IMR-90 (cell line): Measurements from ENCODE around the gene EREG. TPM values are rescaled to one million over a fixed set of nuclear protein-coding genes. Genes with fewer than 3 reads are reported as not detected.

Experiments used
- ATAC-seq: fragments of 200-7000 bp; cut with Tn5 transposase; 2 replicates; pipeline ENCODE4 v1.9.1; 2020; ENCODE audit warnings: low read depth, mild to moderate bottlenecking, moderate library complexity
- BruUV-seq: library from RNA; stranded (reverse); fragments of 400-500 nt; replicated peaks from 2 replicates; lab custom pipeline; 2021; lab: Mats Ljungman, UMichigan
- CTCF ChIA-PET: fragments of 300-600 bp; formaldehyde crosslinking; extraction: SDS; loops from one replicate; lab custom pipeline; 2021; ENCODE audit warnings: antibody characterized with exemption; lab: Yijun Ruan, JAX
- POLR2A ChIA-PET: fragments of 300-600 bp; sonication (Branson Sonifier 250); formaldehyde crosslinking; loops from one replicate; lab custom pipeline; 2022; ENCODE audit warnings: antibody characterized with exemption; ENCODE audit not compliant: unreplicated experiment; lab: Charles Lee
- DNase-seq: peaks from one replicate; pipeline ENCODE4 v3.0.0; 2013
- H2AFZ ChIP-seq: replicated peaks from 2 replicates; pipeline ENCODE3; 2013; ENCODE audit warnings: low read length, mild to moderate bottlenecking; ENCODE audit not compliant: poor library complexity
- H2AK5ac ChIP-seq: 2 replicates; pipeline ENCODE4 v1.6.1; 2013; ENCODE audit warnings: low read depth, low read length, inconsistent platforms
- H2AK9ac ChIP-seq: replicated peaks from 2 replicates; pipeline ENCODE3; 2013; ENCODE audit warnings: mild to moderate bottlenecking, low read depth, low read length, moderate library complexity; ENCODE audit not compliant: poor library complexity
- H2BK120ac ChIP-seq: 2 replicates; pipeline ENCODE4 v1.6.1; 2013; ENCODE audit warnings: low read depth, low read length, inconsistent platforms
- H2BK15ac ChIP-seq: 3 replicates; pipeline ENCODE4 v1.6.1; 2013; ENCODE audit warnings: low read depth, low read length, inconsistent platforms
- H2BK20ac ChIP-seq: 2 replicates; pipeline ENCODE4 v1.6.1; 2013; ENCODE audit warnings: low read depth, mild to moderate bottlenecking, inconsistent platforms, low read length, moderate library complexity
- H2BK5ac ChIP-seq: 2 replicates; pipeline ENCODE4 v1.6.1; 2013; ENCODE audit warnings: mild to moderate bottlenecking, low read depth, low read length, inconsistent platforms; ENCODE audit not compliant: poor library complexity, severe bottlenecking
- H3K14ac ChIP-seq: replicated peaks from 2 replicates; pipeline ENCODE4 v1.6.1; 2013; ENCODE audit warnings: low read depth, low read length, inconsistent platforms
- H3K18ac ChIP-seq: 2 replicates; pipeline ENCODE4 v1.6.1; 2013; ENCODE audit warnings: low read depth, low read length, control low read depth
- H3K23ac ChIP-seq: 2 replicates; pipeline ENCODE4 v1.6.1; 2013; ENCODE audit warnings: low read depth, low read length, inconsistent platforms
- H3K27ac ChIP-seq: 2 replicates; pipeline ENCODE4 v1.5.1; 2013; ENCODE audit warnings: mild to moderate bottlenecking, control low read depth, low read length; ENCODE audit not compliant: insufficient read depth
- H3K27me3 ChIP-seq: 2 replicates; pipeline ENCODE4 v1.6.1; 2013; ENCODE audit warnings: low read length; ENCODE audit not compliant: control insufficient read depth, insufficient read depth
- H3K36me3 ChIP-seq: 2 replicates; pipeline ENCODE4 v1.6.1; 2013; ENCODE audit warnings: low read length, mixed read lengths; ENCODE audit not compliant: control insufficient read depth, insufficient read depth
- H3K4ac ChIP-seq: 2 replicates; pipeline ENCODE4 v1.6.1; 2013; ENCODE audit warnings: low read depth, low read length, inconsistent platforms
- H3K4me1 ChIP-seq: 2 replicates; pipeline ENCODE4 v1.6.1; 2013; ENCODE audit warnings: low read length, mixed read lengths; ENCODE audit not compliant: control insufficient read depth, insufficient read depth
- H3K4me2 ChIP-seq: 2 replicates; pipeline ENCODE4 v1.6.1; 2013; ENCODE audit warnings: low read depth, mild to moderate bottlenecking, control low read depth, low read length, moderate library complexity
- H3K4me3 ChIP-seq: 2 replicates; pipeline ENCODE4 v1.5.1; 2013; ENCODE audit warnings: low read depth, mild to moderate bottlenecking, control low read depth, low read length, moderate library complexity; ENCODE audit not compliant: insufficient read depth
- H3K56ac ChIP-seq: 2 replicates; pipeline ENCODE4 v1.6.1; 2013; ENCODE audit warnings: low read length, inconsistent platforms; ENCODE audit not compliant: insufficient read depth; ENCODE audit errors: extremely low read depth
- H3K79me1 ChIP-seq, 2 experiments: 2 replicates each; pipeline ENCODE4 v1.6.1; 2013; ENCODE audit warnings: low read length in 2 of 2, inconsistent platforms in 1 of 2, low read depth in 1 of 2
- H3K9ac ChIP-seq: 2 replicates; pipeline ENCODE4 v1.6.1; 2013; ENCODE audit warnings: low read depth, low read length, control low read depth
- H3K9me1 ChIP-seq: 2 replicates; pipeline ENCODE4 v1.6.1; 2013; ENCODE audit warnings: low read length, inconsistent platforms; ENCODE audit not compliant: insufficient read depth
- H3K9me3 ChIP-seq: 2 replicates; pipeline ENCODE4 v1.6.1; 2013; ENCODE audit warnings: low read length; ENCODE audit not compliant: control insufficient read depth, insufficient read depth
- H4K20me1 ChIP-seq: 2 replicates; pipeline ENCODE4 v1.6.1; 2013; ENCODE audit warnings: low read length, inconsistent platforms; ENCODE audit not compliant: insufficient read depth
- H4K5ac ChIP-seq: 2 replicates; pipeline ENCODE4 v1.6.1; 2013; ENCODE audit warnings: mild to moderate bottlenecking, low read depth, low read length, control low read depth
- H4K8ac ChIP-seq, 2 experiments: 2 replicates each; pipeline ENCODE4 v1.6.1; 2013; ENCODE audit warnings: low read depth in 2 of 2, low read length in 2 of 2, control low read depth in 1 of 2, inconsistent platforms in 1 of 2
- H4K91ac ChIP-seq: 2 replicates; pipeline ENCODE4 v1.6.1; 2013; ENCODE audit warnings: low read depth, low read length, inconsistent platforms; ENCODE audit not compliant: insufficient read depth
- CEBPB ChIP-seq: IDR thresholded peaks from 2 replicates; pipeline ENCODE4 v1.6.1; 2012; ENCODE audit warnings: low read depth, low read length, improper control_type of control experiment
- CHD1 ChIP-seq: IDR thresholded peaks from 2 replicates; pipeline ENCODE4 v1.6.1; 2012; ENCODE audit warnings: low read depth, low read length, improper control_type of control experiment
- ELK1 ChIP-seq: fragments of 150-350 bp; IDR thresholded peaks from 2 replicates; pipeline ENCODE4 v1.6.1; 2016; ENCODE audit warnings: low read depth, mild to moderate bottlenecking, low read length, moderate library complexity, borderline replicate concordance
- FOS ChIP-seq: fragments of 150-350 bp; IDR thresholded peaks from 2 replicates; pipeline ENCODE4 v1.6.1; 2016; ENCODE audit warnings: low read depth, low read length
- MAZ ChIP-seq: IDR thresholded peaks from 2 replicates; pipeline ENCODE4 v1.6.1; 2012; ENCODE audit warnings: low read depth, mild to moderate bottlenecking, low read length, improper control_type of control experiment, moderate library complexity, borderline replicate concordance
- MXI1 ChIP-seq: IDR thresholded peaks from 2 replicates; pipeline ENCODE4 v1.6.1; 2012; ENCODE audit warnings: low read depth, mild to moderate bottlenecking, low read length, moderate library complexity, borderline replicate concordance
- NFE2L2 ChIP-seq: fragments of 150-350 bp; IDR thresholded peaks from 2 replicates; pipeline ENCODE4 v1.6.1; 2016; ENCODE audit warnings: low read depth, mild to moderate bottlenecking, low read length
- POLR2A ChIP-seq: IDR thresholded peaks from 2 replicates; pipeline ENCODE4 v1.6.1; 2012; ENCODE audit warnings: mild to moderate bottlenecking, low read depth, low read length
- RCOR1 ChIP-seq: IDR thresholded peaks from 2 replicates; pipeline ENCODE4 v1.6.1; 2012; ENCODE audit warnings: mild to moderate bottlenecking, low read length, improper control_type of control experiment; ENCODE audit not compliant: insufficient replicate concordance
- SMC3 ChIP-seq: fragments of 150-350 bp; IDR thresholded peaks from 2 replicates; pipeline ENCODE4 v1.6.1; 2016; ENCODE audit warnings: low read depth, mild to moderate bottlenecking, antibody characterized with exemption, low read length, moderate library complexity
- WGBS, 2 experiments: methylation state at CpG; one replicate each; pipeline versions ENCODE4 v1.1.5 to v1.1.7; 2013; ENCODE audit warnings: missing lambda C conversion rate in 2 of 2; ENCODE audit not compliant: insufficient read length in 1 of 2; ENCODE audit errors: extremely low coverage in 2 of 2; 5-methylcytosine and 5-hydroxymethylcytosine counted together
- dilution Hi-C: fragments of 300-500 bp; cut with HindIII; formaldehyde crosslinking; loops from one replicate; pipeline ENCODE4 v1.14.3; 2018; ENCODE audit warnings: low sequenced_read_pairs; ENCODE audit not compliant: unreplicated experiment
- in situ Hi-C: fragments of 300-500 bp; cut with MboI; formaldehyde crosslinking; loops from 3 replicates; pipeline ENCODE4 v1.14.3; 2019; ENCODE audit warnings: low sequenced_read_pairs, inconsistent platforms, mixed read lengths
- intact Hi-C: fragments of 100-400 bp; cut with micrococcal nuclease; formaldehyde crosslinking; loops from 2 replicates; pipeline ENCODE4 v1.10.0; 2022
- polyA plus RNA-seq, 3 experiments: library from polyadenylated mRNA; depleted of rRNA; stranded (reverse); fragments of >200 nt; gene quantifications; 2 replicates each; pipeline ENCODE4 v1.2.3, GENCODE V29; 2012; ENCODE audit warnings: low replicate concordance in 1 of 3
- total RNA-seq: library from RNA; depleted of rRNA; stranded (reverse); fragments of >200 nt; gene quantifications from 2 replicates; pipeline ENCODE4 v1.2.3, GENCODE V29; 2012

Gene EREG
- total and polyA plus RNA-seq, 2 of the 4 experiments (the other 2 are of a cell fraction), result 0.26 to 0.36 TPM

- H3K23ac ChIP-seq, result no peak overlapping the region
- H3K18ac ChIP-seq, result no peak overlapping the region
- H3K79me1 ChIP-seq, result no peaks in the 10 kb centered on the region
- no peak overlapping the region for H2BK5ac ChIP-seq
- H3K4ac ChIP-seq, result no peak overlapping the region
- no peak for ATAC-seq
- no peak overlapping the region for H3K27ac ChIP-seq
- H4K91ac ChIP-seq, result no peak overlapping the region
- no peak overlapping the region for H4K8ac ChIP-seq
- H2AK9ac ChIP-seq, result no peak overlapping the region
- H2BK20ac ChIP-seq, result no peak overlapping the region
- no peak overlapping the region for H2BK120ac ChIP-seq
- H2AK5ac ChIP-seq, result no peak overlapping the region
- no peak overlapping the region for H3K4me3 ChIP-seq
- H3K14ac ChIP-seq, result no peak overlapping the region
- in situ Hi-C loops, result no loop called here
- TF ChIP-seq FOS (no peak), SMC3 (no peak), MAZ (no peak), RCOR1 (no peak), CHD1 (no peak), NFE2L2 (no peak), MXI1 (no peak), ELK1 (no peak), POLR2A (no peak), CEBPB (no peak)
- ChIA-PET POLR2A (no interaction called here), CTCF (no interaction called here)
- no peaks in the 10 kb centered on the region for H4K20me1 ChIP-seq
- 92% methylated on average over 6 of the region's 11 CpGs; no CpG with 5 or more reads in 1 of the 2 experiments for WGBS, 2 experiments
- no peaks in the 10 kb centered on the region for H3K36me3 ChIP-seq
- dilution Hi-C loops, result no loop called here
- no peak overlapping the region for H2BK15ac ChIP-seq
- H3K4me1 ChIP-seq, result no peaks in the 10 kb centered on the region
- no peaks in the 10 kb centered on the region for H3K27me3 ChIP-seq
- H4K5ac ChIP-seq, result no peak overlapping the region
- DNase-seq, result no peak
- H3K56ac ChIP-seq, result no peak overlapping the region
- intact Hi-C loops, result no loop called here
- H2AFZ ChIP-seq, result no peak overlapping the region
- no peak overlapping the region for H3K4me2 ChIP-seq
- no peaks in the 10 kb centered on the region for H3K9me1 ChIP-seq
- no TSS peak for BruUV-seq
- no peak overlapping the region for H3K9ac ChIP-seq
- H3K9me3 ChIP-seq, result no peaks in the 10 kb centered on the region
Measured at GRCh38 chr4:74431113-74431826, 66.3 kb downstream of the EREG start.
